Medulla oblongata (tissue), 1 donor: ENCODE measurements around the gene ROBO4.

ENCODE experiments used
- DNase-seq: peaks from one replicate; pipeline ENCODE4 v3.0.0-alpha.2; 2015; ENCODE audit errors: extremely low spot score

ROBO4 gene

DNA sequence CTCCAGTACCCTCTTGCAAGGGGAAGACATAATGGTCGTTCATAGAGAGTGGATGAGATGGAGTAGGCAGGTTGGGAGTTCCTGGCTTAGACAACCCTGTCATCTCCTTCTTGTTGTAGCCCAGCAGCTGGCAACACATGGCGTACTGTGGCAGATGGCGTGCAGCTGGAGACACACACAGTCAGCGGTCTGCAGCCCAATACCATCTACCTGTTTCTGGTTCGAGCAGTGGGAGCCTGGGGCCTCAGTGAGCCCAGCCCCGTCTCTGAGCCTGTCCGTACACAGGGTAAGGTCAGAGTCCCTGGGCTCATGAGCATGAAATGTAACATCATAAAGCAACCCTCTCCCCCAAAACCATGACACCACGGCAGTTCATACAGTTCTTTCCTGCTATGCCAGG lies 23.7 kb downstream of the ROBO4 start:
- no peak for DNase-seq

DNA sequence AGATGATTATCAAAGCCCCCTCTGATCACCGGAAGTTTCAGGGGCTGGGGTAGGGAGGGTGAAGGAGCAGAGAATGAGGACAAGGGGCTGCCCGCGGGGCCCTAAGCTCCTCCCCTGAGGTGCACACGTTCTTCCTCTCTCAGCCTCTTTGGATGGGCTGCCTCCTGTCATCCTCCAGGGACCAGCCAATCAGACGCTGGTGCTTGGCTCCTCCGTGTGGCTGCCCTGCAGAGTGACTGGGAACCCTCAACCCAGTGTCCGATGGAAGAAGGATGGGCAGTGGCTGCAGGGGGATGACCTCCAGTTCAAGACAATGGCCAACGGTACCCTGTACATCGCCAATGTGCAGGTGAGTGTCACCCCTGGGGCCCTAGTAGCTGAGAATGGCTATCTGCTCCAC lies 24.9 kb downstream of the ROBO4 start:
- DNase-seq, result no peak

DNA sequence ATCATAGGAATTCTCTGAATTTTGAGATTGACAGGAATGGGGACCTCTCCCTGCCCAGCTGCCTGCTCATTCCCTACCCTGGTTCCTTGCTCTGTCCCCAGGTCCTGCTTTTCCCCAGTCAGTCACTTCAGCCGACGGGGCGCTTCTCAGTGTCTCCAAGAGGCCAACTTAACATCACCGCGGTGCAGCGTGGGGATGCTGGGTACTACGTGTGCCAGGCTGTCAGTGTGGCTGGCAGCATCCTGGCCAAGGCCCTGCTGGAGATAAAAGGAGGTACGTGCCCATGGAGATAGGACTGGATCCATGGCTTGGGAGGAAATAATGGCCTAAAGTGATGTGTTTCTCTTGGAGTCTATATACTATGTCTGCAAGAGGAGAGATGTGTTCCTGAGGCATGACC lies 25.4 kb downstream of the ROBO4 start:
- no peak for DNase-seq

DNA sequence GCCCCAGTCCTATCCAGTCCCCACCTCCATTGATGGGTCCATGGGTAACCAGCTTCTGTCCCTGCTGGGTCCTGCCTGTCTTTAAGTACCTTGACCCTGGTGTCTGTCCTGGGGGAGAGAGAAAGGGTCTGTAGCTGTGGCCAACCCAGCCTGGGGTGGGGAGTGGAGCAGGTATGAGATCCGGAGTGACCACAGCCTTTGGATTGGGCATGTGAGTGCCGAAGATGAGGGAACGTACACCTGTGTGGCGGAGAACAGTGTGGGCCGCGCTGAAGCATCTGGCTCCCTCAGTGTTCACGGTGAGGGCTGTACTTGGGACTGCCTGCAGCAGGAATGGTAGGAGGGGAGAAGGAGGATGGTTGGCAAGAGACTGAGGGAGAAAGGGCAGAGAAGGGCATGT lies 27.2 kb downstream of the ROBO4 start:
- DNase-seq, result no peak

DNA sequence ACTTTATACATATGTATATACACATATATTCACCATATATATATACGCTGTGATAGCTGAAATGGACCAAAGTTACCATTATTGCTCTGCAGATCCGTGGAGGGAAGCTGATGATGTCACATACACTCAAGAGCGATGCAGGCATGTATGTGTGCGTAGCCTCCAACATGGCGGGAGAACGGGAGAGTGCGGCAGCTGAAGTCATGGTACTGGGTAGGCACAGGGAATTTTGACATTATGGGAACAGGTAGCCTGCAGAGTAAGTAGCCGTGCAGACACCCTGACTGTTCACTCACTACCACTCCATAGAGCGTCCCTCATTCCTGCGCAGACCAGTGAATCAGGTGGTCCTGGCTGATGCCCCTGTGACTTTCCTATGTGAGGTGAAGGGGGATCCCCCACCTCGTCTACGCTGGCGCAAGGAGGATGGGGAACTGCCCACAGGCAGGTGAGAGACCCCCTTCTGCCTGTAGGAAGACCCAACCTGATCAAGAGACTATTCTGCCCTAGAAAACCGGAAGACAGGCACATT lies 27.7 kb downstream of the ROBO4 start:
- no peak for DNase-seq

DNA sequence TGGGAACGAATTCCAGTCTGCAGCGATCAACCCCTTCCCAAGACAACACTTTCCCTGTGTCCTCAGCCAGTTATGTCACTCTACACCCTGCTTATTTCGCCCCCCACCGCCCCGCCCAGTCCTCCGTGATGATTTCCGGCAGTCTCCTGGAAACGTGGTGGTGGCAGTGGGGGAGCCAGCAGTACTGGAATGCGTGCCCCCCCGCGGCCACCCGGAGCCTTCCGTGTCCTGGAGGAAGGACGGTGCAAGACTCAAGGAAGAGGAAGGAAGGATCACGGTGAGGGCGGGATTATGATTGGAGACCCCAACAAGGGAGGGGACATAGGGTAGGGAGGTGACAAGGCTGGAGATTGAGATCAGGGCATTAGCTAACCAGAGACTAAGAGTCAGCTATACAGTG lies 28.3 kb downstream of the ROBO4 start:
- no peak for DNase-seq

DNA sequence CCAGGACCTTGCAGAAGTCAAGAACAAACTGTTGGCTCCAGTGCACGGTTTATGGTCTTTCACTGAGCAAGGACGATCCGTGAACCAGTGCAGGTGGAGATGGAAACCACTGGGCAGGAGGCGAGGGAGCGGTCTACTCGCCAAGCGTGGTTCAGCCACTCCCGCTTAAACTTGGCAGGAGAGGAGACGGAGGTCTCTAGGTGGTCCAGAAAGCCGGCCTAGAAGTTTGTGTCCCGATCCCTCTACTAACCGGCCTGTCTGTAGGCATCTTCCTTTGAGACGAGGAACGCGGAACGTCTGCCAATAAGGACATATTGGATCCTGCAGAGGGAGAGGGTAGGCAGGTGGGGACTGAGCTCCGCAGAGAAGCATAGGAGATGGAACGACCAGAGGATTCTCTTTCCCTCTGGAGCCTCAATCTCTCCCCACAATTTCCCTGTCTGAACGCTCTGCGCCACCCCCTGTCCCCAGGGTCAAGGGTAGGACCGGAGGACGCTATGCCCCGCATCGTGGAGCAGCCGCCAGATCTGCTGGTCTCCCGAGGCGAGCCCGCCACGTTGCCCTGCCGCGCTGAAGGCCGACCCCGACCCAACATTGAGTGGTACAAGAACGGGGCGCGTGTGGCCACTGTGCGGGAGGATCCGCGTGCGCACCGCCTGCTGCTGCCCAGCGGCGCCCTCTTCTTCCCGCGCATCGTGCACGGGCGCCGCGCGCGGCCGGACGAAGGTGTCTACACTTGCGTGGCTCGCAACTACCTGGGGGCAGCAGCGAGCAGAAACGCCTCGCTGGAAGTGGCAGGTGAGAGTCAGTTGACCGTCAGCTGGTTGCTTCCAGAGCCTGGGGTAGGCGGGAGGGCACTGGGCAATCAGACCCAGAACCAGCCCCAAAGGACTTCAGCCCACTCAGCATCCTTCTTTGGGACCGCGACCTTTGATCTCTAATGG lies 29.1 kb downstream of the ROBO4 start:
- DNase-seq, result no peak

DNA sequence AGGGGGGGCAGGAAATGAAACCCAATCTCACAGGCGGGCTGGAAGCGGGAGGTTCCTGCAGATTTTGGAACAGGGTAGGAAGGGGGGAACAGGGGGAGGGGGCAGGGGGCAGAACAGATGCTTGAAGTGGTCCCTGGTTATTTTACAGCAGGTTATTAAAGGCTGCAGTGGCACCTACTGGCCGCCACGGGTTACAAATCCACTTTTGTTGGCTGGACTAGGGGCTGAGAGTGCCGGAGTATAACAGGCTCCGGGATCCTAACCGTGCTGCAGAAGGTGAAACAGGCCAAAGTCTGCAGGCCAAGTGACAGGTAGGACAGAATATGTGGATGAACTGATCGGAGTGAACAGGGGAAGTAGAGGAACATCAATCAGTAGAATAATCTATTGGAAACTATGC lies 30.0 kb downstream of the ROBO4 start:
- DNase-seq, result peak; percentile 31

DNA sequence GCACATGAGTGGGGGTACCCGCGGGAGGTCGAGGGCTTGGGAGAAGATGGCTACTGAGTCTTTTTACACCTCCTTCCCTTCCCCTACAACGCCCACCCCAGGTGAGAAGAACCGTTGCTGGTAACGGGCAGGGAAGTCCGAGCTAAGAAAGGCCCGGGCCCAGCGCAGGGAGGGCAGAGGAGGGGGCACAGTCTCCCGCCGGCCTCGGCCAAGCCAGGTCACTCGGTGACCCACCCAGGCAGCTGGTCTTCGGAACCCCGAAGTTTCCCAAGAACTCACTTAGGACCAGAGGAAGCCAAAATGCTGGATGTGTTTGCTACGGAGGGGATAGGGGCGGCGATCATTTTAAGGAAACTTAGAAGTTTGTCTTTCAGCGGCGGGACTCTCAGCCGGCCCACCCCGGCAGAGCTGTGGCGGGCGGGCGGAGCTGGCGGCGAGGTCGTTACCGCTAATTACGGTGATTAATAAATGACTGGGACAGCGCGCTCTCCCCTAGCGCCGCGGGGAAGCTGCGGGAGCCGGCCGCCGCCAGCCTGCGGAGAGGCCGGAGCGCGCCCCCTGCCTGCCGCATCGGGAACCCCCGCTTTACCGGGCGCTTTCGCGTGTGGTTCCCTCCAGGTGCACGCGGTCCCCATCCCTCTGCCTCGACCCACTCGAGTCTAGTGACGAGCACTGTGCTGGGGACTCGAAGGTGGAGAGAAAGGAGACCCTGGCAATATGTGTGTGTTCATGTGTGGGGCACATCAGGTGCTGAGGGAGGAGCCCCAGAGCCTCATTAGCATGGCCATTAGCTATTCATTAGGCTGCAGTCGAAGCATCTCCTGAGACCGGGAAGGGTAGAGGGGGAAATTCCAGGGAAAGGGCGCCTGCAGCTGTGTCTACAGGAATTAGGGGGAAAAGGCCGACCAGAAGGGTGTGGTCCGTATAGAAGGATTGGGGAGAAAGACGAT lies 31.5 kb downstream of the ROBO4 start:
- no peak for DNase-seq

DNA sequence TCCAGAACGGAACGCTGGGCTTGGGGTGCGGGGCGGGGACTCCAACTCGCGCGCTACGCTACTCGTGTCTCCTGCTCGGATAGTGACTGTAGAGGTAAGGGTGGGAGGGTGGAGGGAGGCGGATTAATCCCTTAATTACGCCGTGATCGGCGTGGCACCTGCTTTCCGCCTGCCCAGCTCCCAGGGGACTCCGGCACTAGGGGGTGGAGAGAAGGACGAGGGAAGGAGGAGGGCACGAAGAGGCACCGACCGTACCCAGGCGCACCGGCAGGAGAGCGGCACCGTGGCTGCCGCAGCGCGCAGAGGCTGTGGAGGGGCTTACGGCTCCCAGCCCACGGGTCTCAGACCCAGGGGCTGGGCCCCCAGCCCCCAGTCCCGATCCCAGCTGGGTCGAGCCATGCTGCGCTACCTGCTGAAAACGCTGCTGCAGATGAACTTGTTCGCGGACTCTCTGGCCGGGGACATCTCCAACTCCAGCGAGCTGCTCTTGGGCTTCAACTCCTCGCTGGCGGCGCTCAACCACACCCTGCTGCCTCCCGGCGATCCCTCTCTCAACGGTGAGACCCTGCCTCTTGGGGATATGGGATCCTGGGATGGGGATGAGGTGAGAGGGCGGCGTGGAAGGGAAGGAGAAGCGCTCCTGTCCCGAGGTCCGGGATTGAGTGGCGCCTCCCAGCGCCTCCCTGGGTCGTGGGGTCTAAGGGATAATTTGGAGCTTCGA lies 32.3 kb downstream of the ROBO4 start, which contains the start of gene ROBO3:
TSS of gene ROBO3 (plus strand) at position 252 of the 721 bp plus-strand sequence. CDS start at position 398, 146 bp downstream.
- DNase-seq, result no peak

DNA sequence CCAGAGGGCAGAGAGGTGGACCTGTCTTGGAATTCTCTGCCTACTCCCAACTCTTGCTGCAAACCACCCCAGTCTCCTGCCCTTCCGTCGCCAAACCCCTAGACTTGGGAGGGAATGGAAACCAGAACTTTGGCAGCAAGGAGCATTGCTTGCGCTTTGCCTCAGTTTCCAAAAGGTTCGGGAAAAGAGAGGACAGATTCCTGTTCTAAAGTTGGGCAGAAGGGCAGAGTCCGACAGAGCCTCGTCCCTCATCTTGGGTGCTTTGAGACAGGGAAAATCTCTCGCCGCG lies 32.8 kb downstream of the ROBO4 start:
- DNase-seq, result no peak

DNA sequence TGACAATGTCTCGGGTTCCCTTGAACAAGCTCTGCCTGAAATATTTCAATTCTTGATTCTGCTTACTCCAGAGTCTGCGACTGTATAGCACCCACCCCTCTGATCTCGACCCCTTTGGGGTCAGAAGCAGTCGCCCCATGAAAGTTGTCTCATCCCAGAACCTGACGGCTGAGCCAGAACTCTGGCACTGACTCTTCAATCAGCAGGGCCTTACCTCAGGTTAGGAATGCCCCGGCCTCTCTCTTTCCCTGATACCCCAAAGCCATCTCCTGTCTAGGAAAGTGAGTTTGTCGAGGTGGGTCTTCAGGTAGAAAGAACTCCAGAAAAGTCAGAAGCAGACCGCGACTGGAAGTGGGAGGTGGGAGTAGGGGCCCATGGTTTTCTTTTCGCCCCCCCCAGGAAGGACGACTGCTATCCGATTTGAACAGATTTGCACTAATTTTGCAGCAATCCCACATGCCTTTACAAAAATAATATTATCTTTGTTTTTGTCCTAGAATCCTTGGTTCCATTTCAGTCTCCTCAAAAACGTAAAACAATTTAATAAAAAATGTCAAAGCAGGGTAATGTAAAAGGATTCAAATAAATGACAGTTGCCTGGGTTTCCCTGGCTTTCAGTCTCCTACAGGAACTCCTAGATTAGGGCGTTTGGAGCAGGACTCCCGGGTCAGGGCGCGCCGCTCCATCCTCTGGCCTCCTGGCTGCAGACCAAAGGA lies 33.3 kb downstream of the ROBO4 start:
- no peak for DNase-seq

DNA sequence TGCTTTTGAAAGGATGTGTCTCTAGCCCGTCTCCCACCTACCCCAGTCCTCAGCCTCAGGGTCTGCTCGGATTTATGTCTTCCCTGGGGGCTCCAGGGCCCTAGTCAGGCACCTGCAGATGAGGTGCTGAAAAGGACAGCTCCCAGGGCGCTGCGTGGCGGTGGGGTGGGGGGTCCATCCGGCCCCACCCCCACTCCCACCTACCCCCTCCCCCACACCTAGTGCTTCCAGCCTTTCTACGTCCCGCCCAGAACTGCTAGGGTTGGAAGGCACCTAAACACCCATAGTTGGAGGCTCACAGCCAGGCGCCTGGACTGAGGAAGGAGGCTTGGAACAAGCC lies 33.9 kb downstream of the ROBO4 start:
- DNase-seq, result no peak

DNA sequence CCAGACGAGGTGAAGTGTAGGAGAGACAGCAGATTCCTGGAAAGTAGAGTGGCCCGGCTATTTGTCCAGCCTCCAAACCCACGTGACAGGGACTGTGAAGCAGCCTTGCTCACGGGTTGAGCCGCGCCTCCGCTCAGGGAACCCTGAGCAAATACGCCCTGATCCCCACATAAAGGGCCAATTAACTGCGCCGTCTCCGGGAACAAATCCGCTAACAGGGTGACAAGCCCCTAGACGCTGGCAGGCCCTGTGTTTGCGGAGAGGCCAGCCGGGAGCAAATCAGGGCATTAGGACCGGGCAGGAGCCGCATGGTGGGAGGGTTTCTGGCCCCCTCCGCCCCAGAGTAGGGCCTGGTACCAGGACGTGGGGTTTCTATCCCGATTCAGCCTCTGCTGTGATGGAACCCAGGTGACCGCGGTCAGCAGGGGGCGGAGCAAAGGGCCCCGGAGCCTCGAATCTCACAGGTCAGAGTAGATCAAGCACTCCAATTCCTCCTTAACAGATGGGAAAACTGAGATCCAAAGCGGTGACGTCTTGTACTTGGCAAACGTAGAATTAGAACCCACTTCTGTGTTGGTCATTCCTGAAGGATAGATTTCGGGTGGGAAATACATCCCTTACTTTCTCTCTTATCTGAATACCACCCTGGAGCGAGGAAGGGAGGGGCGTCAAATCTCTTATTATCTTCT lies 34.4 kb downstream of the ROBO4 start:
- peak; percentile 69 for DNase-seq

DNA sequence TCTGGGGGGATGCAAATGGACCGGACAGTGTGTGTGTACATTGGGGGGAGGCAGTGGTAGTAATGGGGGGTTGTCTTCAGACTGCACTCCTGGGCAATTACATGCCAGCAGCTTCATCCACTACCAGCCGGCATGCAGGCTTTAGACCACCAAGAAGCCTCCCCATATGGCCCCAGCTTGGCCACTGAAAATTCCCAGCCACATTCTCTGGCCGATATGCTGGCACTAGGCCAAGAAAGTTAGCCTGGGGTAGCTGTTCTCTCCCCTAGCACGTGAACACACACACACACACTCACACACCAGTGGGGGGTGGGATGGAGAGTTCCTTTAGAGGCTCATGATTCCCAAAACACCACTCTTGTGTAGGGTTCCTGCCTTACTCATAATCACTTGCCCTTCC lies 36.0 kb downstream of the ROBO4 start:
- DNase-seq, result no peak

DNA sequence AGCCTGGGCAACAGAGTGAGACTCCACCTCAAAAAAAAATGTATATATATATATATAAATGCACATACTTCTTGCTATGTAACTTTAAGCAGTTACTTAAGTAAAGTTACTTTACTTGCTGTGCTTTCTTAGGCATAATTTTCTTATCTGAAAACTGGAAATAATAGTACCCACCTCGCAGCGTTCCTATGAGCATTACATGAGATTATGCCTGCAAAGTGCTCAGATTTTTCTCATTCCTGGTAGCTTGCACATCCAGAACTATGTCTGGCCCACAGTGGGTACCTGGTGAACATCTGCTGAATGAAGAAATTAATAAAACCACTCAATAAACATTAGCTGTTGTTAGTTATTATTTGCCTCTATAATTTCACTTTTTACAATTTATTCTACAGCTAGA lies 38.5 kb downstream of the ROBO4 start:
- no peak for DNase-seq

DNA sequence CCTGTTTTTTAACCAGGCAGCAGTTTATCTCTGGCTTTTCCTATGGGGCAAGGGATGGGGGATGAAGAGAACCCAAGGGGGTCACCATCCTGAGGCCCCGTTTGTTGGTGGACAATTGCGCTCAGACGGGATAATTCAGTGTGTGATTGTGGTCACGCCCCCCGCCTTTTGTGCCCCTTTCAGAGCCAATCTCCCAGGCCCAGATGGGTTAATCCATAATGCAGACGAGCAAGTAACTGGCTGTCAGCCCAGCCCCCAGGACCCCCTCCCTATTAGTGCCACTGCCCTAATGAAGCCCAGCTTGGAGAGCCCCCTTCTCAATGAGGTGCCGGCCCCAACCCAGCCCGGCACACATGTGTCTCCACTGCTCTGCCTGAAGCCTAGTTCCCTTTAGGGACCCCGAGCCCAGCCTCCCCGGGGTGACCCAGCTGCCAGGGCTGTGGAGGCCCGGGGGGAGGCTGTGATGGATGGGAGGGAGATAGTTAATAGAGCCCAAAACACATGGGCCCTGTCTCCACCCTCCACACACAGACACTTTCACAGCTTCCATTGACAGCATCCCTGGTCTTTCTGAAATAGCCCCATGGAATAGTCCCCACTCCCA lies 51.5 kb downstream of the ROBO4 start:
- DNase-seq, result no peak

DNA sequence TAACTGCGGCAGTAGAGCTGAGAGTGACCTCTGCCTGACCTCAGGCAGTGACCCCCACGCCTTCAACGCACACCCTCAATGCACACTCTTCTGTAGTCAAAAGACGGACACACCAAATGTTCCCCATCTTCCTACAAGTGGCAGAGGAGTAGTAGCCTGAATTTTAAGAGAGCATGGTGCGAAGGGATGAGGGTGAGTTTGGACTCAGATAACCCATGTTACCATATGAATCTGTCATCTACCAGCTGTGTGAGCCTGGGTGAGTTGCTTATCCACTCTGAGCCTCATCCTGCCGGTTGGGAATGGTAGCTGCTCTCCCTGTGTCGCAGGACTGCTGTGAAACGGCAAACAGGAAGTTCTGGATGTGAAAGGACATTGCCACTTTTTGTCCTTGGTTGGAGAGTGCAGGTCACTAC lies 53.0 kb downstream of the ROBO4 start:
- DNase-seq, result no peak

DNA sequence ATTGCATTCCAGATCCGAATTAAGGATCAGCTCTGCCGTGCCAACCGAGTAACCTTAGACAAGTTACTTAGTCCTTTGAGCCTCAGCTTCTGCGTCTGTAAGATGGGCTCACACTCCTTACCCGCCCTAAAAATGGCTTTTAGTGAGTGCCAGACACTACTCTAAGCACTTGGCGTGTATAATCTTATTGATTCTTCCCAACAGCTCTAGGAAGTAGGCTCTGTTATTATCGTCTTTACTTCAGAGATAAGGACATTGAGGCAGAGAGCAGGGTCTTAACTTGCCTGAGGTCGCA lies 54.1 kb downstream of the ROBO4 start:
- DNase-seq, result no peak

DNA sequence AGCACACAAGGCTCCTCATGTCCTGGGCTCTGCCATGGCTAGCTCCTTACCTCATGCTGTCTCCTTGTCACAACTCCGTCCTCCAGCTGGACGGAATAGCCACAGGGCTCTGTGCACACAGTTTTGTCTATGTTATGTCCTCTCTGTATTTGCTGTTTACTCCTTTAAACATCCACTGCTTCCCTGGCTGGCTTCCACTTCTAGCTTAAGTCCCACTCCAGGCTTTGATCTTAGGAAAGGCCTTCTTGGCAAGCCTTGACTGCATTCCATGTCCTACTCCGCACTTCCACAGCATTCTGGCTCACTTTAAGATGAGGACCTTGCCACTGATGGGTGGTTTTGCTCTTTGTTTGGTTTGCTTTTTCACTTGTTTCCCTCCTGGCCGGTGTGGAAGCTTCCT lies 55.4 kb downstream of the ROBO4 start:
- no peak for DNase-seq

DNA sequence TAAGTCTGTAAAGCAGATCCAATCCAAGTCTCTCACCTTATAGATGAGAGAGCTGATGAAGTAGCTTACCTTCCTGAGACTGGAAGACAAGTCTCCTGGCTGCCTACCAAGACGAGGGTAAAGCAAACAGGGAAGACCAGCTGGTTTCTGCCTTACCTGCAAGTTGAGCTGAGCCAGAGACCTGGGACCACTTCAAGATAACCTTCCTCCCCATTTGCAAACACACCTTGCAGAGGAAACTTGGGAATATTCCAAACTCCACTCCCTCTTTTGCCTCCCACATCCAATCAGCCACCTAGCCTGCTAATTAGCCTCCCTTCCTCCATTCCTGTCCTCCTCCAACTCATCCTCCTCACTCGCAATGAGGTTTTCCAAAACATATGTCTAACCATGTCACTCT lies 55.8 kb downstream of the ROBO4 start:
- DNase-seq, result no peak
